HEK293 (cell line): ENCODE results near the gene PDLIM5.

Experiments
- CTCF ChIA-PET: fragments of 350-600 bp; formaldehyde crosslinking; extraction: SDS; loops from one replicate; lab custom pipeline; 2021; ENCODE audit warnings: antibody characterized with exemption; lab: Yijun Ruan, JAX
- POLR2A ChIA-PET: fragments of 300-600 bp; formaldehyde crosslinking; extraction: SDS; loops from one replicate; lab custom pipeline; 2020; ENCODE audit warnings: antibody characterized with exemption, inconsistent platforms; lab: Yijun Ruan, JAX
- H3K27ac ChIP-seq: fragments of 200-500 bp; sonication (Bioruptor generic); 2 replicates; pipeline ENCODE4 v1.5.1; 2014; ENCODE audit warnings: low read depth, low read length, control low read depth, inconsistent platforms; ENCODE audit errors: extremely low read depth
- H3K36me3 ChIP-seq, 2 experiments: fragments of 200-500 bp in 1 of 2; sonication (Bioruptor generic) in 1 of 2; 1 replicate in 1 of 2; 2 replicates in 1 of 2; pipeline ENCODE4 v1.5.1; 2014 to 2017; ENCODE audit warnings: inconsistent platforms in 2 of 2, low read length in 2 of 2; ENCODE audit not compliant: control insufficient read depth in 2 of 2, insufficient read depth in 1 of 2
- H3K4me1 ChIP-seq: fragments of 200-500 bp; sonication (Bioruptor generic); 2 replicates; pipeline ENCODE4 v1.5.1; 2014; ENCODE audit warnings: mild to moderate bottlenecking, low read length, inconsistent platforms; ENCODE audit not compliant: control insufficient read depth, insufficient read depth
- H3K4me3 ChIP-seq: 2 replicates; pipeline ENCODE4 v1.5.1; 2011; ENCODE audit warnings: low read depth, mild to moderate bottlenecking, control low read depth, low read length, moderate library complexity
- H3K9me3 ChIP-seq: fragments of 200-500 bp; sonication (Bioruptor generic); 2 replicates; pipeline ENCODE4 v1.5.1; 2014; ENCODE audit warnings: low read depth, low read length, inconsistent platforms; ENCODE audit not compliant: control insufficient read depth, insufficient read depth
- MYNN ChIP-seq: fragments of 450-650 bp; formaldehyde crosslinking; IDR thresholded peaks from 2 replicates; pipeline ENCODE4 v1.5.1; 2016; ENCODE audit warnings: missing biosample characterization, missing genetic modification characterization, borderline replicate concordance
- MZF1 ChIP-seq: fragments of 450-650 bp; formaldehyde crosslinking; IDR thresholded peaks from 2 replicates; pipeline ENCODE4 v1.5.1; 2017; ENCODE audit warnings: missing biosample characterization, missing genetic modification characterization, borderline replicate concordance
- PRDM6 ChIP-seq: fragments of 450-650 bp; formaldehyde crosslinking; IDR thresholded peaks from 2 replicates; pipeline ENCODE4 v1.5.1; 2017; ENCODE audit warnings: missing biosample characterization, missing genetic modification characterization
- SETDB1 ChIP-seq: IDR thresholded peaks from one replicate; pipeline ENCODE4 v1.6.1; 2017; ENCODE audit warnings: mild to moderate bottlenecking, low read length, moderate library complexity, mixed read lengths; ENCODE audit not compliant: insufficient read length
- ZFHX2 ChIP-seq: fragments of 450-650 bp; formaldehyde crosslinking; conservative IDR thresholded peaks from 2 replicates; pipeline ENCODE4 v1.5.1; 2016; ENCODE audit warnings: missing biosample characterization, missing genetic modification characterization
- ZNF114 ChIP-seq: fragments of 450-650 bp; formaldehyde crosslinking; IDR thresholded peaks from 2 replicates; pipeline ENCODE4 v1.5.0; 2017; ENCODE audit warnings: missing biosample characterization, missing genetic modification characterization
- ZNF121 ChIP-seq: fragments of 450-650 bp; formaldehyde crosslinking; IDR thresholded peaks from 2 replicates; pipeline ENCODE4 v1.5.1; 2016; ENCODE audit warnings: missing biosample characterization, missing genetic modification characterization
- ZNF146 ChIP-seq: fragments of 450-650 bp; formaldehyde crosslinking; IDR thresholded peaks from 2 replicates; pipeline ENCODE4 v1.5.1; 2016; ENCODE audit warnings: missing biosample characterization, missing genetic modification characterization
- ZNF211 ChIP-seq: fragments of 450-650 bp; formaldehyde crosslinking; IDR thresholded peaks from 2 replicates; pipeline ENCODE4 v1.5.1; 2016; ENCODE audit warnings: low read depth, missing biosample characterization, missing genetic modification characterization
- ZNF335 ChIP-seq: fragments of 450-650 bp; formaldehyde crosslinking; conservative IDR thresholded peaks from 2 replicates; pipeline ENCODE4 v1.5.1; 2016; ENCODE audit warnings: missing biosample characterization, missing genetic modification characterization
- ZNF501 ChIP-seq: fragments of 450-650 bp; formaldehyde crosslinking; IDR thresholded peaks from 2 replicates; pipeline ENCODE4 v1.5.1; 2016; ENCODE audit warnings: missing biosample characterization, missing genetic modification characterization
- ZNF585B ChIP-seq: fragments of 450-650 bp; formaldehyde crosslinking; IDR thresholded peaks from 2 replicates; pipeline ENCODE4 v1.5.1; 2016; ENCODE audit warnings: missing biosample characterization, missing genetic modification characterization
- ZNF654 ChIP-seq: fragments of 450-650 bp; formaldehyde crosslinking; IDR thresholded peaks from 2 replicates; pipeline ENCODE4 v1.5.1; 2016; ENCODE audit warnings: low read depth, missing biosample characterization, missing genetic modification characterization
- ZNF677 ChIP-seq: fragments of 450-650 bp; IDR thresholded peaks from 2 replicates; pipeline ENCODE4 v1.5.0; 2018; ENCODE audit warnings: missing biosample characterization, mild to moderate bottlenecking, missing genetic modification characterization, moderate library complexity
- ZNF785 ChIP-seq: fragments of 450-650 bp; formaldehyde crosslinking; IDR thresholded peaks from 2 replicates; pipeline ENCODE4 v1.5.1; 2016; ENCODE audit warnings: missing biosample characterization, missing genetic modification characterization
- ZNF837 ChIP-seq: fragments of 450-650 bp; formaldehyde crosslinking; IDR thresholded peaks from 2 replicates; pipeline ENCODE4 v1.5.1; 2016; ENCODE audit warnings: missing biosample characterization, missing genetic modification characterization
- TF ChIP-seq, protein P1 (sequence below): fragments of 450-650 bp; formaldehyde crosslinking; IDR thresholded peaks from 2 replicates; pipeline ENCODE4 v1.5.1; 2017; ENCODE audit warnings: missing biosample characterization, missing genetic modification characterization

Gene PDLIM5

DNA sequence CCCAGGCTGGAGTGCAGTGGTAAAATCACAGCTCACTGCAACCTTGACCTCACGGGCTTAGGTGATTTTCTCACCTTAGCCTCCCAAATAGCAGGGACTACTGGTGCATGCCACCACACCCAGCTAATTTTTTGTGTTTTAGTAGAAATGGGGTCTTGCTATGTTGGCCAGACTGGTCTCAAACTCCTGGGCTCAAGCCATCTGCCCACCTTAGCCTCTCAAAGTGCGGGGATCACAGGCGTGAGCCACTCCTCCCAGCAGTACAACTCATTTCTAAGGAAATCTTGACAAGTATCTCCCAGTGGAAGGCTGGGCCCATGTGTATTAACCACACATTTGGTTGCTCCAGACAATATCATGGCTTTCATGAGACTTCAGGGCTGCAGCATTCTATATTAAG, 20.4 kb upstream of the PDLIM5 start:
- TF ChIP-seq ZNF121 (peak; percentile 24; the same call in 1 of the 2 replicates), PRDM6 (no peak), ZNF146 (no peak), ZNF654 (tag by site-specific recombination) (no peak), ZNF335 (no peak)
- TF ChIP-seq, protein P1, sequence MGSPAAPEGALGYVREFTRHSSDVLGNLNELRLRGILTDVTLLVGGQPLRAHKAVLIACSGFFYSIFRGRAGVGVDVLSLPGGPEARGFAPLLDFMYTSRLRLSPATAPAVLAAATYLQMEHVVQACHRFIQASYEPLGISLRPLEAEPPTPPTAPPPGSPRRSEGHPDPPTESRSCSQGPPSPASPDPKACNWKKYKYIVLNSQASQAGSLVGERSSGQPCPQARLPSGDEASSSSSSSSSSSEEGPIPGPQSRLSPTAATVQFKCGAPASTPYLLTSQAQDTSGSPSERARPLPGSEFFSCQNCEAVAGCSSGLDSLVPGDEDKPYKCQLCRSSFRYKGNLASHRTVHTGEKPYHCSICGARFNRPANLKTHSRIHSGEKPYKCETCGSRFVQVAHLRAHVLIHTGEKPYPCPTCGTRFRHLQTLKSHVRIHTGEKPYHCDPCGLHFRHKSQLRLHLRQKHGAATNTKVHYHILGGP (tag by site-specific recombination) = no peak
- H3K9me3 ChIP-seq = no peaks in the 10 kb centered on the region
- H3K4me1 ChIP-seq = no peaks in the 10 kb centered on the region
- H3K36me3 ChIP-seq = no peaks in the 10 kb centered on the region
- no peak overlapping the region for H3K27ac ChIP-seq
- H3K4me3 ChIP-seq = no peak overlapping the region
- CTCF ChIA-PET = interaction anchor here (1.7 to 2.0 kb wide), 2 partner anchors 24 kb away, joined by 5 to 8 read pairs; no protein-coding TSS in a partner anchor
- POLR2A ChIA-PET = no interaction called here

GRCh38 chr4:94434505-94434904, 17.2 kb upstream of the PDLIM5 start:
- Histone ChIP-seq H3K9me3 (no peaks in the 10 kb centered on the region), H3K4me1 (no peaks in the 10 kb centered on the region), H3K27ac (no peak overlapping the region)
- ChIA-PET CTCF (no interaction called here), POLR2A (no interaction called here)
- TF ChIP-seq ZNF585B (no peak), SETDB1 (peak; percentile 67), ZNF837 (tag by site-specific recombination) (no peak)
- TF ChIP-seq, all 188 proteins: peak for 1
- Histone ChIP-seq H3K36me3 (no peaks in the 10 kb centered on the region), H3K4me3 (no peak overlapping the region)

DNA sequence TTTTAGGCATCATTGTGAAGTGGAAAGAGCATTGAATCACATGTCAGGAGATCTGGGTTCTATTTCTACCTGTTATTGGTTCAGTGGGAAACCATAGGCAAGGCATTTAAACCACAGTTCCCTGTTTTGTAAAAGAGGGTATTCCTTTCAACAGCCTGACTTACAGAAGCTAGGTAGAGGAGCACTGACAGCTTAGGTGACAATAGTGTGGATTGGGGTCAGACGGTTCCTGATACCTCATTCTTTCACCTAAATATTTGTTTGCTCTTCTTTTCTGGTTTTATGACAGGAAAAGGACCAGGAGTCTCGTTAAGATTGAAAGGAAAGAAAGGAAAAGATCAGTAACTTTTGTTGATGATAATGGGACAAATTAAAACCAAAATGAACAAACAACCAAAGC, 15.9 kb upstream of the PDLIM5 start:
- POLR2A ChIA-PET = no interaction called here
- CTCF ChIA-PET = interaction anchor here (0.6 kb wide), 1 partner anchor 29 kb away, joined by 3 read pairs; no protein-coding TSS in a partner anchor
- Histone ChIP-seq H3K36me3 (no peaks in the 10 kb centered on the region), H3K4me1 (no peaks in the 10 kb centered on the region), H3K9me3 (no peaks in the 10 kb centered on the region), H3K27ac (no peak overlapping the region), H3K4me3 (no peak overlapping the region)
- TF ChIP-seq MZF1 (tag by site-specific recombination) (no peak), MYNN (tag by site-specific recombination) (0 out of 2 replicates have a peak, but pooled peaks have one; percentile 29), ZNF501 (no peak)

DNA sequence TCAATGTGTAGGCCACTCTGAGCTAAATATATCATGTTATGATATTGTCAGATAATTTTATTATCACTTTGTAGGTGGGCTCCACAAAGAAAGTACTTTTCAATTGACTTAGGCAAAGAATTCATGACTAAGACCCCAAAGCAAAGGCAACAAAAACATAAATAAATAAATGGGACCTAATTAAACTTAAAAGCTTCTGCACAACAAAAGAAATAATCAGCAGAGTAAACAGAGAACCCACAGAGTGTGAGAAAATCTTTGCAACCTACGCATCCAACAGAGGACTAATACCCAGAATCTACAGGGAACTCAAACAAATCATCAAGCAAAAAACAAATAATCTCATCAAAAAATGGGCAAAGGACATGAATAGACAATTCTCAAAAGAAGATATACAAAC, 15.2 kb upstream of the PDLIM5 start:
- CTCF ChIA-PET = interaction anchor here (0.6 to 0.7 kb wide), 2 partner anchors 30 to 72 kb away, joined by 3 read pairs; no protein-coding TSS in a partner anchor
- POLR2A ChIA-PET = no interaction called here
- Histone ChIP-seq H3K36me3 (no peaks in the 10 kb centered on the region), H3K9me3 (no peaks in the 10 kb centered on the region), H3K27ac (no peak overlapping the region), H3K4me1 (no peaks in the 10 kb centered on the region), H3K4me3 (no peak overlapping the region)
- TF ChIP-seq ZFHX2 (peak; percentile 48), ZNF211 (no peak), ZNF785 (tag by site-specific recombination) (no peak), ZNF114 (tag by site-specific recombination) (no peak), ZNF677 (no peak)
